GM18498 (cell line): ENCODE results near the gene AUTS2.

Source experiments
- ATAC-seq: cut with Tn5 transposase; IDR thresholded peaks from one replicate; pipeline ENCODE4 v1.9.1; 2021; ENCODE audit warnings: mild to moderate bottlenecking, moderate library complexity; ENCODE audit not compliant: unreplicated experiment

The AUTS2 gene

GRCh38 chr7:70619659-70620058 is 1021.4 kb downstream of the AUTS2 start:
- no peak for ATAC-seq

- no peak for ATAC-seq
Observed at GRCh38 chr7:70620333-70621055, 1022.2 kb downstream of the AUTS2 start.

GRCh38 chr7:70621954-70622600 is 1023.8 kb downstream of the AUTS2 start:
- ATAC-seq = no peak

GRCh38 chr7:70622936-70623335 is 1024.7 kb downstream of the AUTS2 start:
- no peak for ATAC-seq

- no peak for ATAC-seq
Observed at GRCh38 chr7:70624500-70625103, 1026.3 kb downstream of the AUTS2 start.

GRCh38 chr7:70627461-70627860 is 1029.2 kb downstream of the AUTS2 start:
- ATAC-seq = no peak

- no peak for ATAC-seq
Observed at GRCh38 chr7:70630440-70630817, 1032.2 kb downstream of the AUTS2 start.

- no peak for ATAC-seq
Observed at GRCh38 chr7:70630818-70631457, 1032.7 kb downstream of the AUTS2 start.

- ATAC-seq = no peak
Observed at GRCh38 chr7:70631718-70632117, 1033.4 kb downstream of the AUTS2 start.

- ATAC-seq = no peak
Observed at GRCh38 chr7:70632400-70632799, 1034.1 kb downstream of the AUTS2 start.

- no peak for ATAC-seq
Observed at GRCh38 chr7:70634071-70634470, 1035.8 kb downstream of the AUTS2 start.

- ATAC-seq = no peak
Observed at GRCh38 chr7:70634610-70635068, 1036.4 kb downstream of the AUTS2 start.

- no peak for ATAC-seq
Observed at GRCh38 chr7:70635633-70636032, 1037.4 kb downstream of the AUTS2 start.

- no peak for ATAC-seq
Observed at GRCh38 chr7:70636169-70636568, 1037.9 kb downstream of the AUTS2 start.

- ATAC-seq = no peak
Observed at GRCh38 chr7:70637726-70638125, 1039.5 kb downstream of the AUTS2 start.

GRCh38 chr7:70638158-70639107 is 1040.2 kb downstream of the AUTS2 start:
- ATAC-seq = no peak

- no peak for ATAC-seq
Observed at GRCh38 chr7:70640266-70640833, 1042.1 kb downstream of the AUTS2 start.

- no peak for ATAC-seq
Observed at GRCh38 chr7:70641882-70642281, 1043.6 kb downstream of the AUTS2 start.

- no peak for ATAC-seq
Observed at GRCh38 chr7:70645279-70645678, 1047.0 kb downstream of the AUTS2 start.

GRCh38 chr7:70645876-70646351 is 1047.6 kb downstream of the AUTS2 start:
- ATAC-seq = no peak
